Activated CD4-positive, alpha-beta memory T cell treated with anti-CD3 and anti-CD28 coated beads, Interleukin-2, amount 10 ng/mL, durations not matched to agents 7 days and 5 days (primary cell): ENCODE data around the gene NSUN6. TPM values are rescaled to one million over a fixed set of nuclear protein-coding genes. Genes with fewer than 3 reads are reported as not detected.
A peak's percentile ranks its signal among the peaks of the same experiment; 100 is the strongest.
"Not testable (repeated sequence)": the region's sequence is repeated elsewhere in the genome, so short reads cannot be mapped to it uniquely, and the experiment has no call there.

ENCODE experiments used
- CTCF ChIA-PET: fragments of 350-600 bp; sonication (Branson Sonifier 250); formaldehyde crosslinking; loops from one replicate; lab custom pipeline; 2021; ENCODE audit warnings: antibody characterized with exemption, inconsistent platforms; lab: Charles Lee
- POLR2A ChIA-PET: fragments of 350-600 bp; sonication (Branson Sonifier 250); formaldehyde crosslinking; loops from one replicate; lab custom pipeline; 2021; ENCODE audit warnings: antibody characterized with exemption; lab: Charles Lee
- DNase-seq: peaks from one replicate; pipeline ENCODE4 v3.0.0-alpha.2; 2020
- H3K27ac Mint-ChIP-seq: one replicate; pipeline ENCODE4 v1.8.0; 2021; ENCODE audit warnings: mild to moderate bottlenecking, mixed read lengths
- H3K27me3 Mint-ChIP-seq: one replicate; pipeline ENCODE4 v1.8.0; 2021; ENCODE audit warnings: mixed read lengths
- H3K36me3 Mint-ChIP-seq: one replicate; pipeline ENCODE4 v1.8.0; 2021; ENCODE audit warnings: low read depth, mixed read lengths
- H3K4me1 Mint-ChIP-seq: one replicate; pipeline ENCODE4 v1.8.0; 2021; ENCODE audit warnings: mixed read lengths
- H3K4me3 Mint-ChIP-seq: one replicate; pipeline ENCODE4 v1.8.0; 2021; ENCODE audit warnings: mild to moderate bottlenecking, mixed read lengths
- H3K9me3 Mint-ChIP-seq: one replicate; pipeline ENCODE4 v1.8.0; 2021; ENCODE audit warnings: mixed read lengths
- total RNA-seq, 2 experiments: library from RNA; stranded (reverse); gene quantifications; one replicate each; pipeline ENCODE4 v1.2.3, GENCODE V29; 2021

The NSUN6 gene
- total RNA-seq, 2 experiments from 2014 or later: 31.0 to 35.0 TPM

- H3K4me3 Mint-ChIP-seq, H3K27me3 Mint-ChIP-seq, H3K9me3 Mint-ChIP-seq, H3K27ac Mint-ChIP-seq, POLR2A ChIA-PET, CTCF ChIA-PET, DNase-seq: not testable (repeated sequence)
- Mint-ChIP-seq H3K4me1 (peaks cover 24% of the 10 kb centered on the region), H3K36me3 (peaks cover 88% of the 10 kb centered on the region)
Measured at GRCh38 chr10:18586637-18587036, 64.8 kb downstream of the NSUN6 start.

DNA sequence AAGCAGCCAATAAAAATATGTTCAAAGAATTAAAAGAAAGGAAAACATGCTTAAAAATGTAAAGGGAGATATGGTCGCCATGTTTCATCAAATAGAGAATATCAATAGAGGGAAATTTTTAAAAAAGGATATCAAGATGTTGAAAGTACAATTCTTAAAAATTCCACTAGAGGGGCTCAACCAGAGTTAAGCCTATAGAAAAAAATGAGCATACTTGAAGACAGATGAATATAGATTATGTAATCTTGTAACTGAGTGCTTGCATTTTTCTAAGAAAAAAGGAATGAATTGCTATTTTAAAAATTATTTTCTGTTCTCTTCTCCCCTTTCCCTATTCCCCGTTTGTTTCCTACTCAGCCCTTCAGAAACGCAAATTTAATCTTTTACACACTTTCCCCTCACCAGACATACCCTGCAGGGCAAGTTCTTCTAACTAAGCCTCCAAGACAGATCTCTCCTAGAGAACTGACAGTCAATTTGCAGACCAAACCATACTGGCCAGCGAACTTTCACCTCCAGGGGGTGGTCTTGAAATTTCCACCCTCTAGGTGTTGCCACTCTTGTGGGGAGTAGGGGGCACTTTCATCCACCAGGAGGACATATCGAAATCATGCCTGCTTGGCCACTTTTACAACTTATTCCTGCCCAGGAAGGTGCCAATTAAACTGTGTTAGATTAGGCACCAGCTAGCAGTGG lies 67.7 kb downstream of the NSUN6 start:
- Mint-ChIP-seq H3K36me3 (peaks cover 86% of the 10 kb centered on the region), H3K9me3 (peaks cover 5% of the 10 kb centered on the region), H3K4me3 (no peak overlapping the region), H3K27ac (no peak overlapping the region), H3K27me3 (no peaks in the 10 kb centered on the region), H3K4me1 (peaks cover 27% of the 10 kb centered on the region)
- no peak for DNase-seq
- POLR2A ChIA-PET: no interaction called here
- CTCF ChIA-PET: no interaction called here

DNA sequence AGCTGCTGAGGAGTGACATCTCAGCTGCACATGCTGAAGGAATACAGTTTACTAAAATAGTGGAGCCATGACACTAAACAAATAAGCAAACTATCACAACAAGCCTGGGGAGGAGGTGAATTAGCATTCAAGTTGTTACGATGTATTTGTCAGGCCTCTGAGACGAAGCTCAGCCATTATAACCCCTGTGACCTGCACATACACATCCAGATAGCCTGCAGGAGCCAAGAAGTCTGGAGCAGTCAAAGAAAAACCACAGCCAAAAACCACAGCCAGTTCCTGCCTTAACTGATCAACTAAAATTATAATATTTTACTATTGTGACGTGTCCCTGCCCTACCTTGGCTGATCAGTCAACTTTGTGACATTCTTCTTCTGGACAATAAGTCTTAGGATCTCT lies 68.6 kb downstream of the NSUN6 start:
- no peaks in the 10 kb centered on the region for H3K27me3 Mint-ChIP-seq
- H3K27ac Mint-ChIP-seq: peak overlapping the region; percentile 57
- peaks cover 86% of the 10 kb centered on the region for H3K36me3 Mint-ChIP-seq
- H3K4me3 Mint-ChIP-seq: no peak overlapping the region
- peak; percentile 55 for DNase-seq
- ChIA-PET POLR2A (no interaction called here), CTCF (interaction anchor here (0.6 kb wide), 1 partner anchor 47 kb away, joined by 3 read pairs; no protein-coding TSS in a partner anchor)
- peaks cover 10% of the 10 kb centered on the region for H3K9me3 Mint-ChIP-seq
- peaks cover 31% of the 10 kb centered on the region for H3K4me1 Mint-ChIP-seq

- POLR2A ChIA-PET: no interaction called here
- Mint-ChIP-seq H3K27me3 (no peaks in the 10 kb centered on the region), H3K4me1 (peaks cover 21% of the 10 kb centered on the region), H3K36me3 (peaks cover 75% of the 10 kb centered on the region), H3K9me3 (peaks cover 24% of the 10 kb centered on the region), H3K4me3 (no peak overlapping the region), H3K27ac (no peak overlapping the region)
- DNase-seq: no peak
- CTCF ChIA-PET: interaction anchor here (0.7 kb wide), 1 partner anchor 864 kb away, joined by 4 read pairs; no protein-coding TSS in a partner anchor
Measured at GRCh38 chr10:18577823-18578685, 73.3 kb downstream of the NSUN6 start.

DNA sequence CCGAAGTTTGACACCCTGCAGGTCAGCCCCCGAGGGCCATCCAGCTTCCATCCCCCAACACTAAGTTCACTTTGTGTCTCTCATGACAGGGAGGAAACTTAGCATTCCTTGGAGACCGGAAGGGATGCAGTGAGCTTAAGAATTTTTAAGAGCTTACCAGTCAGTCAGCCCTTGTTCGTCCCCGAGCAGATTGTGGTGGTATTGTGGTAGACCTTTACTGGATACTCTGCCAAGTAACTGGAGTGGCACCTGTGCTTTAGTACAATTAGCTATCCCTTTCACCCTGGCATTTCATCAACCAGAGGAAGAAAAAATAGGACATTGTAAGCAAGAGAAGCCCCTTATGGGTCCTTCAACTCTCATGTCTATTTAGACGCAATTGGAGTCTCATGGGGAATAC lies 74.8 kb downstream of the NSUN6 start:
- H3K4me1 Mint-ChIP-seq: peaks cover 6% of the 10 kb centered on the region
- peaks cover 63% of the 10 kb centered on the region for H3K36me3 Mint-ChIP-seq
- CTCF ChIA-PET: no interaction called here
- no peak overlapping the region for H3K4me3 Mint-ChIP-seq
- no peaks in the 10 kb centered on the region for H3K27me3 Mint-ChIP-seq
- POLR2A ChIA-PET: no interaction called here
- H3K9me3 Mint-ChIP-seq: peaks cover 24% of the 10 kb centered on the region
- no peak for DNase-seq
- no peak overlapping the region for H3K27ac Mint-ChIP-seq

DNA sequence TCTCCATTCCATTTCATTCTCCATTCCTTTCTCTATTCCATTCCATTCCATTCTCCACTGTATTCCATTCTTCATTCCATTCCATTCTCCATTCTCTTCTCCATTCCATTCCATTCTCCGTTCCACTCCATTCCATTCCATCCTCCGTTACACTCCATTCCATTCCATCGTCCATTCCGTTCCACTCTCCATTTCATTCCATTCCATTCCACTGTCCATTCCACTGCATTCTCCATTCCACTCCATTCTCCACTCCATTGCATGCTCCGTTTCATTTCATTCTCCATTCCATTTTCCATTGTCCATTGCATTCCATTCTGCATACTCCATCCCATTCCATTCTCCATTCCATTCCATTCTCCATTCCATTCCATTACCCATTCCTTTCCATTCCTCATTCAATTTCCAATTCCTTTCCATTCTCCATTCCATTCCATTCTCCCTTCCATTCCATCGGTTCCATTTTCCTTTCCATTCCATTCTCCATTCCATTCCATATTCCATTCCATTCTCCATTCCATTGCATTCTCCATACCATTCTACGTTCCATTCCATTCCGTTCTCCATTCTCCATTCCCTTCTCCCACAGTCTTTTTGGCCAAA lies 78.3 kb downstream of the NSUN6 start:
- Mint-ChIP-seq H3K36me3 (peaks cover 32% of the 10 kb centered on the region), H3K4me3 (no peak overlapping the region), H3K27me3 (no peaks in the 10 kb centered on the region), H3K4me1 (no peaks in the 10 kb centered on the region), H3K27ac (no peak overlapping the region), H3K9me3 (peaks cover 14% of the 10 kb centered on the region)
- DNase-seq: no peak
- ChIA-PET CTCF (no interaction called here), POLR2A (no interaction called here)

DNA sequence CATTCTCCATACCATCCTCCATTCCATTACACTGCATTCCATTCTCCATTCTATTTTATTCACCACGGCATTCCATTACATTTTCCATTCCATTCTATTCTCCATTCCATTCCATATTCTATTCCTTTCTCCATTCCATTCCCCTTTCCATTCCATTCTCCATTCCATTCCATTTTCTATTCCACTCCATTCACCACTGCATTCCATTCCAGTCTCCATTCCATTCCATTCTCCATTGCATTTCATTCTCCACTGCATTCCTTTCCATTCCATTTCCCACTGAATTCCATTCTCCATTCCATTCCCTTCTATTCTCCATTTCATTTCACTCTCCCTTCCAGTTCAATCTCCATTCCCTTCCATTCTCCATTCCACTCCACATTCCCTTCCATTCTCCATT lies 79.6 kb downstream of the NSUN6 start:
- Mint-ChIP-seq H3K9me3 (peaks cover 5% of the 10 kb centered on the region), H3K36me3 (peaks cover 22% of the 10 kb centered on the region), H3K27me3 (no peaks in the 10 kb centered on the region), H3K4me3 (no peak overlapping the region), H3K27ac (no peak overlapping the region), H3K4me1 (no peaks in the 10 kb centered on the region)
- no peak for DNase-seq
- ChIA-PET CTCF (no interaction called here), POLR2A (no interaction called here)

GRCh38 chr10:18571076-18571475 lies 80.3 kb downstream of the NSUN6 start:
- H3K27me3 Mint-ChIP-seq: no peaks in the 10 kb centered on the region
- ChIA-PET CTCF (no interaction called here), POLR2A (no interaction called here)

DNA sequence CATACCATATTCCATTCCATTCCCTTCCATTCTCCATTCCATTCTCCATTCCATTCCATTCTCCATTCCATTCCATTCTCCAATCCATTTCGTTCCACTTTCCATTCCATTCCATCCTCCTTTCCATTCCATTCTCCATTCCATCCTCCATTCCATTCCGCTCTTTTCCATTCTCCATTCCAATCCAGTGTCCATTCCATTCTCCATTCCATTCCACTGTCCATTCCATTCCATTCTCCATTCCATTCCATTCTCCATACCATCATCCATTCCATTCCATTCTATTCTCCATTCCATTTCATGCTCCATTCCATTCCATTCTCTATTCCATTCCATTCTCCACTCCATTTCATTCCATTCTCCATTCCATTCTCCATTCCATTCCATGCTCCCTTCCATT lies 81.0 kb downstream of the NSUN6 start:
- H3K4me1 Mint-ChIP-seq, POLR2A ChIA-PET, H3K27ac Mint-ChIP-seq, DNase-seq, CTCF ChIA-PET, H3K4me3 Mint-ChIP-seq, H3K27me3 Mint-ChIP-seq, H3K36me3 Mint-ChIP-seq, H3K9me3 Mint-ChIP-seq: not testable (repeated sequence)

More at GRCh38 chr10:18571076-18571475, 80.3 kb downstream of the NSUN6 start:
- DNase-seq: no peak
- H3K4me1 Mint-ChIP-seq: no peaks in the 10 kb centered on the region
- H3K9me3 Mint-ChIP-seq: peaks cover 1% of the 10 kb centered on the region
- no peak overlapping the region for H3K4me3 Mint-ChIP-seq
- peaks cover 15% of the 10 kb centered on the region for H3K36me3 Mint-ChIP-seq
- no peak overlapping the region for H3K27ac Mint-ChIP-seq

GRCh38 chr10:18567343-18567856 lies 84.0 kb downstream of the NSUN6 start:
- POLR2A ChIA-PET: no interaction called here
- Mint-ChIP-seq H3K4me1 (no peaks in the 10 kb centered on the region), H3K36me3 (no peaks in the 10 kb centered on the region), H3K27me3 (no peaks in the 10 kb centered on the region), H3K27ac (no peak overlapping the region), H3K9me3 (no peaks in the 10 kb centered on the region), H3K4me3 (no peak overlapping the region)
- CTCF ChIA-PET: no interaction called here
- DNase-seq: no peak

- Mint-ChIP-seq H3K4me3 (no peak overlapping the region), H3K9me3 (no peaks in the 10 kb centered on the region), H3K27ac (no peak overlapping the region), H3K27me3 (no peaks in the 10 kb centered on the region), H3K36me3 (no peaks in the 10 kb centered on the region), H3K4me1 (no peaks in the 10 kb centered on the region)
- POLR2A ChIA-PET: no interaction called here
- no peak for DNase-seq
- CTCF ChIA-PET: no interaction called here
Measured at GRCh38 chr10:18566177-18566576, 85.2 kb downstream of the NSUN6 start.

- DNase-seq: no peak
- Mint-ChIP-seq H3K9me3 (no peaks in the 10 kb centered on the region), H3K27me3 (no peaks in the 10 kb centered on the region), H3K27ac (no peak overlapping the region), H3K4me1 (no peaks in the 10 kb centered on the region), H3K4me3 (no peak overlapping the region), H3K36me3 (no peaks in the 10 kb centered on the region)
- POLR2A ChIA-PET: no interaction called here
- CTCF ChIA-PET: no interaction called here
Measured at GRCh38 chr10:18565006-18565405, 86.4 kb downstream of the NSUN6 start.
